Stimulated activated CD4-positive, alpha-beta T cell treated with anti-CD3 and anti-CD28 coated beads, Interleukin-15, amount 100 ng/mL, for 48 hours (primary cell): Measurements from ENCODE around the gene APEH.

ENCODE experiments used
- DNase-seq, 2 donors: peaks; one replicate each; pipeline ENCODE4 v3.0.0-alpha.2; 2020; ENCODE audit warnings: low read depth in 2 of 2

APEH gene

DNA sequence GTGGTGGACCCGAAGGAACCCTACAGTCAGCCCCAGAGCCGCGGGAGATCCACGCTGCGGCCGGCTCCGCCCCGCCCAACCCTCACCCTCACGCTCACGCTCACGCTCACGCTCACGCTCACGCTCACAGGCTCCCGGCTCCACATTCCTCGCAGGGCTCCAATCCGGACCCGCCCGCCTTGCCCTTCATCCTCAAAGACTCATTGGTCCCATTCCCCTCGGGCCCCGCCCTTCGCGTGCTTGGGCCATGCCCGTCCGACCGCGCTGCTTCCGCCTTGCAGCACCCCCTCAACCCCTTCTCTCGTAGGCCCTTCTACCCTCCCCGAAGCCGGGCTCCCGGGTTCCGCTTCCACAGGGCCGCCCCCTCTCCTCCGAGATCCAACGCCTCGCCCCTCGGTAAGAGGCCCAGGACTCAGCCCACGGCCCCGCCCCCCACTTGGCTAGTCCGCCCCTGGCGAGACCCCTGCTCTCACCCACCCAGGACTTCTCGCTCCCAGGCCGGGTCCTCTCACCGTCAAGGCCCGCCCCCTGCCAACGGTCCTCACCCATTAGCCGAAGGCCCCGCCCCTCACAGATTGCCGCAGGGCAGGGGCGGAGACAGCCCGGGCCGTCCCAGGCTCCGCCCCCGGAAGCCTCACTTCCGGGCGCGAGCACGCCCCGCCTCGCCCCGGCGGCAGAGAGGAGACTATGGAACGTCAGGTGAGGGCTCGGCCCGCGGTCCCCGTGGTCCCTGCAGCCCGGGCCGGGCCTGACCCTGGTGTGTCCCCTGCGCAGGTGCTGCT is at the start of gene APEH:
APEH (plus strand) TSS at position 637 of the 782 bp plus-strand sequence; CDS start at position 688, 51 bp downstream.
- DNase-seq = peak; percentile 99

- no peak for DNase-seq
These were observed 49.1 kb upstream of the APEH start for GRCh38 chr3:49625071-49625470.

- no peak for DNase-seq
These were observed 48.0 kb upstream of the APEH start for GRCh38 chr3:49626101-49626581.

DNA sequence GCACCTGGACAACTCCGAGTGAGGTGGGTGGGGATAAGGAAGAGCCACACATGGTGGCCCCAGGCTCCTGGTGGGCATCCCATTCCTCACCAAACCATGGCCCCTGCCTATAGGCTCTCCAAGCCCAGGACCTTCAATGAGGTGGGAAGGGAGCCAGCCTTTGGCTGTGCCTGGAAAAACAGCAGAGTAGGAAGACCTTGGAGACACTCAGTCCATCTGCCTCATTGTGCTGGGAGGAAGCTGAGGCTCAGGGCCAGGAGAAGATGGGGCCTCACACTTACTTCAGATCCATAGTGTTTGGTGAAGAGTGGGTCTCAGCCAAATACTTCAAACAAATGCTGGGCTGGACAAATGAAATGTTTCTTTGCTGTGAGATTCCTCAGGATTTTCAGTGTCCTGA is 47.4 kb upstream of the APEH start:
- DNase-seq = no peak

DNA sequence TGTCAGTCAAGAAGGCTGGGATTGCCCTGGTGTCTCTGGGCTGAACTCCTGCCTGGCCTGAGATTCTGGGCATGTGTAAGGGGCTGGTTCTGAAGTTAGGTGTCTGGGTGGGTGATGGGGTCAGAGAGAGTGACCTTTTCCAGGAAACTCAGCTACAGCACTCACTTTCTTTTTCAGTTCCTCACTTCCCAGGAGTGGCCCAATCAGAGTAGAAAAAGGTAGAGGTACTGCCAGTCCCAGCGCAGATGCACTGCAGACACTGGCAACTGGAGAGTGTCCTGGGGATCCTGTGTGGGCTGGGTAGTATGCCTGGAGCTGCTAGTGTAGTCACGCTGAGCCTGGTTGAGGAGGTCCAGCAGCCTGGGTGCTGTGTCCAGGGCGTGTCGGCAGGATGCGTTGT is 46.5 kb upstream of the APEH start:
- DNase-seq = no peak

GRCh38 chr3:49628249-49628648 is 45.9 kb upstream of the APEH start:
- no peak for DNase-seq

- no peak for DNase-seq
These were observed 44.7 kb upstream of the APEH start for GRCh38 chr3:49629451-49629850.

DNA sequence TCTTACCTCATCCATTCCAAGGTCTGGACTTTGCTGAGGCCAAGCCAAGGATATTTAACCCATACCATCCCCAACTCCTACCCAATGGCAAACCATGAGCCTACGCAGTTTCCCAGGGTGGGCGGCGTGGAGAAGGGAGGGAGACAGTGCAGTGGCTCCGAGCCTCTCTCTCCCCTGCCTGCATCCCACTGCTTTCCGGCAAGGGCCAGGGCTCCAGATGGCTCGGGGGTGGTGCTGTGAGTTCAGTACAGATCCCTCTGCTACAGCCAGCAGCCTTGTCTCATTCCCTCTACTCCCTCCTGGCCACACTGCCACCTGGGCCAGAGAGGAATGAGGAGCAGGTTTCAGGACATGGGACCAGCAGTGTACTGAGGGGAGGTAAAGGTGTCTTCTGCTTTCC is 44.3 kb upstream of the APEH start:
- no peak for DNase-seq

- DNase-seq = no peak
These were observed 43.4 kb upstream of the APEH start for GRCh38 chr3:49630784-49631183.

- DNase-seq = no peak
These were observed 39.4 kb upstream of the APEH start for GRCh38 chr3:49634736-49635135.

DNA sequence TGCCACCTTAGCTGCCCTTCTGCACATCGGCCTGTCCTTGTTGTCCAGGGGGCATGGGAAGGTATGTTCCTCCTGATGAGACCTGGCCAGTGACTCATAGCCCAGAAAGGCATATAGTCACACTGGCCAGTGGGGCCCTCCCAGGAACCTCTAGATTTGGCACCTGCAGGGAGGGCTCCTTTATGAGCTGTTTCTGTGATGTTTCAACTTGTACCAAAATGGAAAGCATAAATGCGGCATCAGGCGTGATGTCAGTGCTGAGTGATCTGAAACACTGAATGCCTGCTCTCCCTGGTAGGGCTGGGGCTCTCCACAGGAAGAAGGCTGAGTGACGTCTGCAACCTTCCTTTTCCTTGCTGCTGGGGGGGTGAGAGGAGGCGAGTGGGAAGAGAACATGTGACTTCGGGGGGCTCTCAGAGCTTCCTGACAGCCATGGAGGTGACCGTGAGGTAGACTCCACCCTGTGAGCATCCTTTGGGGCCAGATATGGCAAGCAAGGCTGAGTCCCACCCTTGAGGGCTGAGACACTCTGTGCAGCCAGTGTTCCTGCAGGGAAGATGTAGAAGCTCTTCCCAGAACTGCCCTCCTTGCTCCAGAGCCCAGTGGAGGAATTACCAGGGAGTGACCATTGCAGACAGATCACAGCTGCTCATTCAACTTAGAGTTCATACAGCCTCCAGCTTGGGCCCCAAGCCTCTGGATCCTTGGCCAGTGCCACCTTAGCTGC is 37.1 kb upstream of the APEH start:
- DNase-seq = no peak

DNA sequence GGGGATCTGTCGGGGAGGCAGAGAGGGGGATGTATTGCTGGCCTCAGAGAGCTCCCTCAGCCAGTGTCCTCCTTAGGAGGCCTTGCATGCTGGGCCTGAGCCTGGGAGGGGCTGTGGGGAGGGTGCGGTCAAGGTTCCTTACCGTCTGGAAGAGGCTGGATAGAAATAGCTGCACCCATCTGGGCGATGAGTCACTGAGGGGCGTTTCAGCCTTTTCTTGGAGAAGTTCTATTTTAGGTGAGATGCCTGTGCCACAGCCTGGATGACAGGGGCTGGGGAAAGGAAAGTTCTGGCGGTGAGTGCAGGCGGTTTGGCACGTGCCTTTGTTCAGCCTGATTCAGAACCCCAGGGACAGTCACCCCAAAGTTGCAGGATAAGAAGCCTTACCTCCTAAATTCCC is 35.7 kb upstream of the APEH start:
- DNase-seq = no peak

DNA sequence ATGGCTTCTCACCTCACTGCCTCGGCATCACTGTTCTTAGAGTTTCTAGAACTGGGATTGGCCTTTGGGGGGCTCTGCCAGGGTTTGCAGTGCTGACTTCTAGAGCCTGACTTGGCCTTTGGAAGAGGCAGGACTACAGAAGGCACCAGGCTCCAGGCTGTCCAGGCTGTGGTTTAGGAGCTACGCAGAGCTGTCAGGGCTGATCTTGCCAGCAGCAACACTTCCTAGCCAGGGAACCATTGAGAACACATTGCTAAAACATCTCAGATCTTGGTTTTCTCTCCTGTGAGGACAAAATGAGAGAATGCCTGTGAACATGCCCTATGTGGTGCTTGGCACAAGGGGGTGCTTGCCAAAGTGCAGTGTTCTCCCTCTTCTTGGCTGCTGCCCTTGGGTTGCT is 34.6 kb upstream of the APEH start:
- no peak for DNase-seq

- DNase-seq = no peak
These were observed 32.9 kb upstream of the APEH start for GRCh38 chr3:49641292-49641691.

GRCh38 chr3:49641921-49642707 is 32.0 kb upstream of the APEH start:
- DNase-seq = no peak

GRCh38 chr3:49642708-49643145 is 31.4 kb upstream of the APEH start:
- no peak for DNase-seq

DNA sequence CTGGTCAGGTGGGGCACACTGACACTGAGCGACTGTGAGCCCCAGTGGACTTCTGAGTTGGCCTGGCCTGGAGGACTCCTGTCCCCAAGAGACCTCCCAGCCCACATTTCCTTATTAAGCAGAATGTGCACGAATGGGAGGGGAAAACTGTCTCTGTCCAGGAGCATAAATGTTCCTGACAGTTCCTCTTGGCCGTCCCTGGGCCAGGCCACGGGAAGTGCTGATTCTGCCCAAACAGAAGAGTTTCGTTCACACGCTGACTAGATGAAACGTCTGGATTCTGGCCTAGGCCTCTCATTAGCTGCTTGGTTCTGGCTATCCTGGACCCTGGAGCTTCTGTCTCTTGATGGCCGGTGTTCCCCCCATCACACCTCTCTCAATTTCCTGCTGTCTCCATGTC is 29.5 kb upstream of the APEH start:
- DNase-seq = no peak

GRCh38 chr3:49646236-49646635 is 27.9 kb upstream of the APEH start:
- no peak for DNase-seq

- DNase-seq = no peak
These were observed 26.4 kb upstream of the APEH start for GRCh38 chr3:49647741-49648140.

- no peak for DNase-seq
These were observed 25.7 kb upstream of the APEH start for GRCh38 chr3:49648354-49649019.

GRCh38 chr3:49649576-49649975 is 24.6 kb upstream of the APEH start:
- DNase-seq = no peak

DNA sequence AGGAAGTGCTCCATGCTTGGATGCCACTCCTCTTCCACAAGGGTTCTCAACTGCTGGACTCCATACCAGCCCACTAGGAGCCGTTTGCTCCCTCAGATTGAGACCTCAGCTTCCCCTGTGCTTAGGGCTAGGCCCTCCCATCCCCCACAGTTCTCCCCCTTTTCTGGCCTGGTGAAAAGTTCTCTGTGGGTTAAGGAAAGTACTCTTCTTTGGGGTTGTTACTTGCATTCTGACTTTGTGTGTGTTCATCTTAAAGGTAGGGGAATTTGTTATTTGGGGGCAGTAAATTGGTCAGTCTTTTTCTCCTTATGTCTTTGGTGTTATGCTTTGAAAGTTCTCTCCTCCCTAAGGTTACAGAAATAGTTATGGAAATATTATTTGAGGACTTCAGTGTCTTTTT is 24.0 kb upstream of the APEH start:
- no peak for DNase-seq
